HK-2 (cell line): ENCODE measurements around the gene KPNA1.
A peak's percentile ranks its signal among the peaks of the same experiment; 100 is the strongest.

Experiments used
- DNase-seq: peaks from one replicate; pipeline ENCODE4 v3.0.0-alpha.2; 2018; ENCODE audit not compliant: unreplicated experiment

Gene KPNA1

DNA sequence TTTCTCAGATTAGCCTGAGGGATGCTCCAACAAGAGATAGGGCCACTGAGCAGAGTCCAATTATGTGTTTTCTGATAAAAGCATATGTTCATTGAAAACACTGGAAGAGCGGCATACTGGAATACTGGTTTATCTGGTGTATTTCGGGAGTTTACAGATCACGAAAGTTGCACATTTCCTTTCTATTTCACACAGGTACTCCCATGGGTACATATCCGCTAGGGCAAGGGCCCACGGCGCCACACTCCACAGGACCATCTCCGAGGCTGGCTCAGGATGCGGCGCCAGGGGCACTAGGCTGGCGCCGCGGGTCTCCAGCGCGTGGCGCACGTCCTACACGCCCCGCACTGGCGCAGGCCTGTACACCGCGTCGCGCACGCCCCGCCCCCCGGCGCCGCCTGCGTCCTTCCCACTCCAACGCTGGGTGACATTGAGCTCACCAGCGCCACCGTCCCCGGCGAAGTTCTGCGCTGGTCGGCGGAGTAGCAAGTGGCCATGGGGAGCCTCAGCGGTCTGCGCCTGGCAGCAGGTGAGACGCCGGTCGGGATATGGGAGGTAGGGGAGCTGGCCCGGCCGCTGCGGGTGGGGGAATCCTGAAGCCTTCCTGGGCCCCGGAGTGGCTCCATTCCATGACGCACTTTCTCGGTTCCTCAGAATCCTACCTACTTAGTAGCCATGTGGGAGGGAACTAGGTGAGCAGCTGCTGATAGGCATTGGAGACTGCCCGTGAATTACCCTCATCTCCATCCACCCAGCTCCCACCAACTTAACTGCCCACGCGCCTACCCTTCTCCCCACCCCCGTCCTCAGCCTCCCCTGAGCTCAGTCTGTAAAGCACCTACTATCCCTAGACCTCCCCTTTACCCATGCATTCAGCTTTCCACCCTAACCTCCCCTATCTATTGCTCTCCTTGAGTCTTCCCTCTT lies 130.7 kb downstream of the KPNA1 start, which contains the start of gene FAM162A:
Gene FAM162A, plus strand, starts transcription at position 412 of the 927 bp plus-strand sequence. Its CDS starts 84 bp downstream, at position 496.
- DNase-seq: peak; percentile 98

DNA sequence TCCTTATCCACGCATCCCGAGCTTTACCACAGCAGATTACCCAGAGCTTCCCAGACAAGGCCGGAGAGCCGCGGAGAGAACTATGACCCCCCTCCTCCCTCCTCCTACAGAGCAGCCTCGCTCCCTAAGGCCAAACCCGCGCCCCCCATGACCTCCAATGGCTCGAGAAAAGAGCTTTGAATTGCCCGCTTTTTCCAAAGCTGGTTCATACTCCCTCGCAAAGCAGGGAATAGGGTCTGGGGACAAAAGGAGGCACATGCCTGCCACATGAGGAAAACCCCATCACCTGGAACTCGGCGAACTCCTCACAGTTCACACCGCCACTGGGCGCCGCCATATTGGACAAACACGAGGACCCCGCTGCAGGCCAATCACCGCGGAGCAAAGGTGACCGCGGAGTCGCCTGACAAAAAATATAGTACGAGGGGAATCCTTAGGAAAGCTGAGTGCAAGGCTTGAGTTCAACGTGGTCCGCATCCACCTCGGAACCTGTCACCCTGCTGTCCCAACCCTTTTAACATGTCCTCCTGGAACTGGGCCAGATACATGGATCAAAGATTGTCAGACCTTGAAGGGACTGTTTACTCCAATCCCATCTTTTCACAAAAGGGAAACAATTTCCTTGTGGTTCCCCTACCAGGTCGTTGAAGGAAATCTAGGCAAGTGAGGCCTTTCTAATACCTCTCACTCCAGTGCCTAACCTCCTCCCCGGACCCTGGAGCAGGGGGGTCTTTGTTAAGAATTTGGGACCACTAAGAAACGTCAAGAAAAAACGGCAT lies 131.7 kb downstream of the KPNA1 start, which contains the start of gene MIX23:
Gene MIX23, minus strand, starts transcription at position 344 of the 779 bp plus-strand sequence. Its CDS starts 7 bp downstream, at position 337.
- DNase-seq: peak; percentile 94

DNA sequence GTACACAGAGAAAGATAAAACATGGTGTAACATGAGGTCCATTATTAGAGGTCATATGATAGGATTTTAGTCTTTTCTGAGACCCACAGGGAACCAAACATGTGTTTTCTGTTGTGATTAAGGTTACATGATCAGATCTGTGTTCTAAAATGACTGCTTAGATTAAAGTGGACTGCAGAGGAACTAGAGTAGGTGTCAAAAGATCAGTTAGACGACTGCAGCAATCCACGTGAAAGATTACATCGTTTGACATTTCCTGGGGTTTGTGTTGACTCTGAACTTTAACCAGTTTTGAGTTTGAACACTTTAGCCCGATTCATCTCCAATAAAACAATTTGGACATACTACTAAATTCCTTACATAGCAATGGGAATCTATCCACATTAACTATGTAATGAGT lies 136.8 kb downstream of the KPNA1 start:
- DNase-seq: no peak

DNA sequence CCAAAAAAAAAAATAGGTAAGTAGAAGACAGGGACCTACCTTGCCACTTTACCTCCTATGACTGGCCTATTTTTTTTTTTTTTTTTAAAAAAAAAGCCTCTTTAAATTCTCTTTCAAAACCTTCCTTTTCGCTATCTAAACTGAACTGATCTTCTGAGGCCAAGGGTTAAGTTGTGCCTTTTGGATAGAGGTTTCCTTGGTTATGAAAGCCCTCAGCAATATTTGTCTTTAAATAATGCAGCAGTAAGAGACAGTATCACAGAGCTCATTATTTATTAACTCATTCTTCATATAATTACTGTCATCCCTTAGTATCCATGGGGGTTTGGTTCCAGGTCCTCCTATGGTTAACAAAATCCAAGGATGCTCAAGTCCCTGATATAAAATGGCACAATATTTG lies 140.7 kb downstream of the KPNA1 start:
- no peak for DNase-seq
